Measurements from ENCODE around the gene TSPEAR. TPM values are rescaled to one million over a fixed set of nuclear protein-coding genes. Genes with fewer than 3 reads are reported as not detected.

Gene TSPEAR
- polyA plus RNA-seq, 1 of the 3 experiments (the other 2 are of a cell fraction), result 0.08 TPM

GRCh38 chr21:44484498-44485253 is 226.7 kb downstream of the TSPEAR start (continued):
- TF ChIP-seq USF2 (IDR thresholded peaks at IDR 0.05; ENCODE audit: borderline replicate concordance, low read depth, low read length), result no peak
- no peak for TF ChIP-seq MAX (IDR thresholded peaks at IDR 0.05; ENCODE audit: low read depth)
- no peak for TF ChIP-seq ELF1 (IDR thresholded peaks at IDR 0.05)

GRCh38 chr21:44483288-44484237 is 227.8 kb downstream of the TSPEAR start:
- Histone ChIP-seq H3K9me3 (no peaks in the 10 kb centered on the region), H3K4me1 (ENCODE audit: control insufficient read depth in 1 of 2, insufficient read depth in 2 of 2, low read depth in 1 of 2, low read length in 1 of 2) (no peaks in the 10 kb centered on the region), H2AFZ (ENCODE audit: low read depth) (no peak overlapping the region), H3K27me3 (ENCODE audit: insufficient read depth) (peaks cover 9% of the 10 kb centered on the region; the same call in 1 of the 2 replicates), H4K20me1 (ENCODE audit: insufficient read depth) (no peaks in the 10 kb centered on the region), H3K4me3 (ENCODE audit: low read depth in 2 of 2, low read length in 1 of 2) (no peak overlapping the region), H3K4me2 (no peak overlapping the region), H3K79me2 (ENCODE audit: insufficient read depth) (peaks cover 6% of the 10 kb centered on the region; the same call in 1 of the 2 replicates), H3K36me3 (replicated peaks in 1 of 2; ENCODE audit: control insufficient read depth in 1 of 2, insufficient read depth in 2 of 2, low read length in 1 of 2) (no peaks in the 10 kb centered on the region), H3K27ac (ENCODE audit: low read depth in 2 of 2, low read length in 1 of 2) (no peak overlapping the region), H3K9ac (no peak overlapping the region), H3K9me2 (no peaks in the 10 kb centered on the region), H3F3A (replicated peaks; ENCODE audit: insufficient read depth) (no peaks in the 10 kb centered on the region)
- DNase-seq, result no peak
- 66% methylated on average over 20 of the region's 28 CpGs for WGBS (ENCODE audit: low lambda C conversion rate)
- TF ChIP-seq YY1 (IDR thresholded peaks at IDR 0.05; ENCODE audit: low read depth) (no peak), TAF1 (IDR thresholded peaks at IDR 0.05; ENCODE audit: borderline replicate concordance, low read depth, low read length) (no peak), CTCF (IDR thresholded peaks at IDR 0.05) (no peak), IRF3 (IDR thresholded peaks at IDR 0.05; ENCODE audit: low read depth, low read length) (no peak), TEAD4 (IDR thresholded peaks at IDR 0.05; ENCODE audit: borderline replicate concordance, insufficient read depth) (no peak), TCF12 (IDR thresholded peaks at IDR 0.05) (no peak)
- POLR2A ChIA-PET, result no interaction called here
- CTCF ChIA-PET, result interaction anchor here (0.6 to 1.5 kb wide), 6 partner anchors 9 to 178 kb away, joined by 3 to 4 read pairs (median 3); no protein-coding TSS in a partner anchor

All from SK-N-SH (cell line).